Measurements from ENCODE around the gene OSBPL9.

DNA sequence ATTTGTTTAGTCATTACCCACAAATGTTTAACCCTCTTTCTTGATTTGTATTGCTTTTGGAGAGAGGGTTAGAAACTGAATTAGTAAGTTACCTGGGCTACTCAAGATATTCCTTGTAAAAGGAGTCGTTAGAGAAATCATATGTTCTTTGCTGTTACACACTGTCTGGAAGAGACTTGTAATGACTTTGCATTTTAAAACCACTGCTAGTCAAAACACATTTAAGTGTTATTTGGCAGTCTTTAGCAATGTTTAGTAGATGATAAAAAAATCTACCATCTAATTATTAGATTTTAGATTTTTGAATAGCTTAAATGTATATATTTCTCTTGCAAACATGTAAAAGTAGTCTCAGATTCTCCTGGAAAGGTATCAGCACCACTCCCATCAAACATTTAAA, 6.6 kb downstream of the OSBPL9 start:
- no peak for TF ChIP-seq SP2 (tag by site-specific recombination; IDR thresholded peaks at IDR 0.05)
- TF ChIP-seq CTCF (tag by site-specific recombination; IDR thresholded peaks at IDR 0.05): no peak

Data from HEK293 (cell line).